Germinal center (tissue), 1 donor: ENCODE measurements around the gene ACOT6.
"Not testable (repeated sequence)": the region's sequence is repeated elsewhere in the genome, so short reads cannot be mapped to it uniquely, and the experiment has no call there.

Experiments used
- DNase-seq: peaks from one replicate; pipeline ENCODE4 v3.0.0; 2012; ENCODE audit warnings: mixed read lengths, low spot score

ACOT6 gene

GRCh38 chr14:73602994-73603393, 9.3 kb upstream of the ACOT6 start:
- DNase-seq: no peak

- no peak for DNase-seq
Observed at GRCh38 chr14:73606271-73606670, 6.0 kb upstream of the ACOT6 start.

- DNase-seq: no peak
Observed at GRCh38 chr14:73607241-73607640, 5.1 kb upstream of the ACOT6 start.

GRCh38 chr14:73610687-73611086, 1.6 kb upstream of the ACOT6 start:
- DNase-seq: no peak

- no peak for DNase-seq
Observed at GRCh38 chr14:73613046-73613383, 698 bp downstream of the ACOT6 start.

- DNase-seq: no peak
Observed at GRCh38 chr14:73613419-73613963, 1.2 kb downstream of the ACOT6 start.

GRCh38 chr14:73616831-73617230, 4.5 kb downstream of the ACOT6 start:
- DNase-seq: no peak

GRCh38 chr14:73619524-73619923, 7.2 kb downstream of the ACOT6 start:
- no peak for DNase-seq

GRCh38 chr14:73620268-73620667, 8.0 kb downstream of the ACOT6 start:
- no peak for DNase-seq

- DNase-seq: no peak
Observed at GRCh38 chr14:73623504-73624054, 11.3 kb downstream of the ACOT6 start.

GRCh38 chr14:73625706-73626105, 13.4 kb downstream of the ACOT6 start:
- DNase-seq: no peak

GRCh38 chr14:73627151-73627558, 14.8 kb downstream of the ACOT6 start:
- DNase-seq: no peak

GRCh38 chr14:73630009-73630780, 17.9 kb downstream of the ACOT6 start:
- no peak for DNase-seq

- peak; percentile 50 for DNase-seq
Observed at GRCh38 chr14:73633116-73634010, 21.0 kb downstream of the ACOT6 start.

- DNase-seq: no peak
Observed at GRCh38 chr14:73634011-73634833, 21.9 kb downstream of the ACOT6 start.

GRCh38 chr14:73636355-73636754, 24.0 kb downstream of the ACOT6 start:
- DNase-seq: not testable (repeated sequence)

- no peak for DNase-seq
Observed at GRCh38 chr14:73637830-73638229, 25.5 kb downstream of the ACOT6 start.

GRCh38 chr14:73640796-73641365, 28.6 kb downstream of the ACOT6 start:
- DNase-seq: no peak

GRCh38 chr14:73644531-73645247, 32.4 kb downstream of the ACOT6 start, which contains the start of gene DNAL1:
TSS of gene DNAL1 (plus strand) at chr14:73644986. CDS start at chr14:73645040, 54 bp downstream.
- DNase-seq: peak; percentile 97

GRCh38 chr14:73645248-73645610, 32.9 kb downstream of the ACOT6 start:
- DNase-seq: no peak

GRCh38 chr14:73651005-73651404, 38.7 kb downstream of the ACOT6 start:
- DNase-seq: no peak
